Measurements from ENCODE around the gene VSIG10.
A peak's percentile ranks its signal among the peaks of the same experiment; 100 is the strongest.
"Not testable (repeated sequence)": the region's sequence is repeated elsewhere in the genome, so short reads cannot be mapped to it uniquely, and the experiment has no call there.

Gene VSIG10

DNA sequence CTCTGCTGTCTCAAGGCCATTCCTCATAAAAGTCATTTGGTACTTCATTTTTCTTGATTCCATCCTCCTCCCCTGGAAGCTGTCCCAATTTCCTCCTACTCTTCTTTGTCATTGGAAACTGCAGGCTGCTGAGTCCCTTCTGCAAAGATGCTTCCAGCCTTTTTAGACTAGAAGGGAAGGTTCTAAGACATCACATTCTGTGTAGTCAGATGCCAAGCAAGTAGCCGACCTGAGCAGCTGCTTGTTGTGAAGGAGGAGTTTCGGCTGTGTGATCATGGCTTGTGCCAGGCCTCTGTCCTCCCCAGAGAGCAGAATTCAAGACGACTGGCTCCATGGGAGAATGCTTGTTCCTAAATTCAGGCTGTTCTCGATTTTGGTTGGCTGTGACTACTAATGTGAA, 78.6 kb downstream of the VSIG10 start:
- DNase-seq, result no peak

DNA sequence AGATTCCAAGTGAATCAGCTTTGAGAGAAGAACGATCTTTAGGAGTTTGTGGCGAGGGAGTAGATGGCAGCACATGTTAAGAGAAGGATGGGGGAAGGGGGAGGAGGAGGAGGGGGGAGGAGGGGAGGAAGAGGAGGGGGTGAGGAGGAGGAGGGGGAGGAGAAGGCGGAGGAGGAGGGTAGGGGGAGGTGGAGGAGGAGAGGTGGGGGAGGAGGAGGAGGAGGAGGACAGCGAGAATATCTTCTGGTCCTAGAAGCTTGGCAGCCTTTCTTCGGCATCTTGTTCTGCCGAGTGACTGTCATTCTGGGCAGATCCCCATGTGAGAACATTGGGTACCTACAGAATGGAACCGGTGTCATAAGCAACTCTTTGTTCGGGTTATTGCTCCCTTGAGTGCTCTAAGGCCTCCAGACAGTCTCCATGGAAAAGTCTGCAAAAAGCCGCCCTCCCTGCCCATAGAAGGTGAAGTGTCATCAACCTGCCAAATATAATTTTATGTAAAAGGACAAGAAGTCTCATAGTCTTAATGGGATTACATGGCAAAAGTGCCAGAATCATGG, 80.4 kb downstream of the VSIG10 start:
- no peak for DNase-seq

DNA sequence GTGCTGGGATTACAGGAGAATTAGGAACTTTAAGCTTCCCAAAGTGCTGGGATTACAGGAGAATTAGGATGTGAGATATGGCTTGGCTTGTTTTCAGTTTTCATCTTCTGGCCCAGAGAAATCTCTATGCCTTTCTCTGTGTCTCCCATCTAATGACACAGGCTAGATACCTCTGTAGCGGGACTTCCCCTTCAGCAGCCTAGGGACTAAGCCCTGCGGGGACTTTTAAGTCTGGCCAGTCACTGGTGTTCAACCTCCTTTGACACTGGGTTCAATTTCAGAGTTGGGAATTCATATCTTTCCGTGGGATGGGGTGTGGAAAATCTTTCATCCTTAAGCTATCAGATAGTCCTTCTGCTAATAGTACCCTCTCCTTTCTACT, 81.1 kb downstream of the VSIG10 start:
- DNase-seq, result no peak

DNA sequence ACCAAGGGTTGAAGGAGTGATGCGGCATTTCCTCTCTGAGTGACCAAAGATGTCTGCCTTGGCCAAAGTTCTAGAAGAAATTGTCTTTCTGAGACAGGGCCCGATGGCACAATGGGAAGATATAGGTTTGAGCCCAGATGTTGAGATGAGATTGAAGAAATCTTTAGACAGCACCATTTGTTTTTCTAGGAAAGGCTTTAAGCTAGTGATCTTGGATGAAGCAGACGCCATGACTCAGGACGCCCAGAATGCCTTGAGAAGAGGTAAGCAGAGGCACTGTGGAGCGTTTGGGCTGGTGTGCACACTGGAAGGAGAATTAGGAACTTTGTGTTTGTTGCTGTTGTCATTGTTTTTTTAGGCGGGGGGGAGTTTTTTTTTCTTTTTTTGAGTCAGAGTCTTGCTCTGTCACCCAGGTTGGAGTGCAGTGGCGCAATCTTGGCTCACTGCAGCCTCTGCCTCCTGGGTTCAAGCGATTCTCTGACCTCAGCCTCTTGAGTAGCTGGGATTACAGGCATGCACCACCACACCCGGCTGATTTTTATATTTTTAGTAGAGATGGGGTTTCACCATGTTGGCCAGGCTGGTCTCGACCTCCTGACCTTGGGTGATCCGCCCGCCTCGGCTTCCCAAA, 81.6 kb downstream of the VSIG10 start:
- not testable (repeated sequence) for DNase-seq

DNA sequence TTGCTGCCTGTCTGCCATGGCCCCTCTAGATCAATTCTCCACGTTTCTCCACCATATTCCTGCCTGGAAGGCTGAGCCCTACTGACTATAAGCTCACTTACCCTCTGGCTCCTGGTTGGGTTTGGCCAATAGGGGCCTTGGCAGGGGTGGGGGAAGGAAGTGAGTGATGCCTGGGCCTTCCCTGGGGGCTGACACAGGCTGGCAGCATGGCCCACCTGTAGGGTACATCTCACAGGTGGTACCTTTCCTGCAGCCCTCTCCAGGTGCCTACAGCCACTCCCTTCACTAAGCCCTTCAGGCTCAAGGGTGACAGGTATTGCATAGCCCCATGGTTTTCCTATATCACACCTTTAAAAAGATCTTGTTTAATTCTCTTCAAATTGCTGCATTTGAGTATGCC, 83.8 kb downstream of the VSIG10 start:
- DNase-seq, result no peak

DNA sequence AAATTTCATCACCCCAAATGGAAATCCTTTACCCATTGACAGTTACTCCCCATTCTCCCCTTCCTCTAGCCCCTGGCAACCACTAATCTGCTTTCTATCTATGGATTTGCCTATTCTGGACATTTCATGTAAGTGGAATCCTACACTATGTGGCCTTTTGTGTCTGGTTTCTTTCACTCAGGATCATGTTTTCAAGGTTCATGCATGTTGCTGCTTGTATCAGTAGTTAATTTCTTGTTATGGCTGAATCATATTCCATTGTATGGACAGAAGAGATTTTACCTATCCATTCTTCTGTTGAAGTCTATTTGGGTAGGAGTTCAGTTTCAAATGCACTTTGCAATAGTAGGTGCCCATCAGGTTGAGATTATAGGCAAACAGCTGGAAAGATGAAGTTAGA, 85.9 kb downstream of the VSIG10 start:
- DNase-seq, result no peak

DNA sequence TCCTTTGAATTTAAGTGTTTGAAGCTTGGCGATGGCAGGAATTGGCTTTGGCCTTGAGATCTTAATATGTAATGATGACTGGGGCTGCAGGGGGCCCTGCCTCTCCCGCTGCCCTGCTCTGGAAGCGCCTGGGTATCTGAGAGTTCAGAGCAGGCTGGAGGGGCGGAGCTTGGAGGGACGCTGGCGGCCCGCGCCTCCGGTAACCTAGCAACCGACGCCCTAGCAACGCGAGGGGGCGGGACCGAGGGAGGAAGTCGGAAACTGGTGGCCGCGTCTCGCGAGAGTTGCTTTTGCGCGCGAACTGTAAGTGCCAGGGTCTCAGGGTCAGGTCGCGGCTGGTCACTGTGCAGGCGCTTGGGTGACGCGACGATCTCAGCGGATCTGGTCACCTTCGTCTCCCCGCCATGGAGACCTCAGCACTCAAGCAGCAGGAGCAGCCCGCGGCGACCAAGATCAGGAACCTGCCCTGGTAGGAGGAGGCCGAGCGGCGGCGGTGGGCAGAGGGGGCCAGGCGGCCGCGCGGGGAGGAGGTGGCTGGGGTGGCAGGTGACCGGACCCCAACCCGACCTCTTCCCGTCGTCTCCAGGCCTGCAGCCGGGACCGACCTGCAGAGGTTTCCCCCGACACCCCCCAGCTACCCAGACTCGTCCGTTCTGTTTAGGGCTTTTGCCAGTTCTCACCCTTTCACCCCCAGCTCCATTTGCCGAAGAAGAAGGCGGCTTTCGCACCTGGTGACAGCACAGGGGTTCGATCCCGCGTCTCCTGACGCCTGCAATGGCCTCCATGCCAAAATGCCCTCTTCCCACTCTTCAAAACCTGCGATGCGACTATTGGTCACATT, 87.2 kb downstream of the VSIG10 start, which contains the start of gene RFC5:
Gene RFC5, plus strand, starts transcription at position 280 of the 841 bp plus-strand sequence. Its CDS starts 125 bp downstream, at position 405.
- DNase-seq, result peak; percentile 81

DNA sequence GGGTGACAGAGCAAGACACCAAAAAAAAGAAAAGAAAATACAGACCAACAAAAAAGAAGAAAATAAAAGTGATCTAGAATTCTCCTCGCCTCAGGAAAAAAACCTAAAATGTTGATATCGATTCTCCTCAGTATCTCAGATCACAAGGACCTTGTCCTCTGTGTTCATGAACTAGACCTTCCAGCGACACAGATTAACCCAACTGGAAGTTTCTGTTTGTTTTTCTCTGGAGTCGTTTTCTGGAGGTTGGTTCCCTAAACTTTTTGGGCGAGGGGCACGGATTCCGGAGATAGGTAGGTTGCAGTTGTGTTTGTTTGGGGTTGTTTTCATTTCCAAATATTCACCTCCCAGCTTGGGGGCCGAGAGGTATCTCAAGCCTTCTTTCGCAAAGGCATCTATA, 87.9 kb downstream of the VSIG10 start:
- no peak for DNase-seq

DNA sequence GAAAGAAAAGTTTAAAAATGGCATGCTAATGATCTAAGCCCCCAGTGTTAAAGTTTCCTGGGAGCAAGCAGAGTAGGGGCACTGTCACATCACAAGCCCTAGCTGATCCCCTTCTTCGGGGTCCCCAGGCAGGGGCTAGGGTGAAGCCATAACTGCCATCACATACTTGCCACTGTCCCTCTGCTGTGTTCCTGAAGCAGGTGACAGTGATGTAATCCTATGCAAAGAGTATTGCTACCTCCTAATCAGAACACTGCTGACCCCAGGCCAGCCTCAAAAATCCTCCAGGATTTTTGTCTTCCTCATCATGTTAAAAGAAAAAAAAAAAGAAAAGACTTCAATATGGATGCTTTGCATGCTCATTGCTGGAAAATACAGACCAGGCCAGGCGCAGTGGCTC, 88.5 kb downstream of the VSIG10 start:
- no peak for DNase-seq
